NCI-H187 (cell line): ENCODE data around the gene LAMC2.

Source experiments
- DNase-seq, 2 experiments: peaks; one replicate each; lab custom pipeline; 2025; lab: John Stamatoyannopoulos, UW

Gene LAMC2

GRCh38 chr1:183168308-183168707 is 17.8 kb upstream of the LAMC2 start:
- DNase-seq = no peak

- DNase-seq = no peak
Observed at GRCh38 chr1:183173828-183174227, 12.2 kb upstream of the LAMC2 start.

GRCh38 chr1:183175631-183176030 is 10.4 kb upstream of the LAMC2 start:
- DNase-seq = no peak

GRCh38 chr1:183178545-183178944 is 7.5 kb upstream of the LAMC2 start:
- DNase-seq = no peak

GRCh38 chr1:183179033-183179432 is 7.0 kb upstream of the LAMC2 start:
- no peak for DNase-seq

- no peak for DNase-seq
Observed at GRCh38 chr1:183180218-183180617, 5.8 kb upstream of the LAMC2 start.

- DNase-seq = no peak
Observed at GRCh38 chr1:183180634-183181056, 5.4 kb upstream of the LAMC2 start.

GRCh38 chr1:183186841-183187240 is 777 bp downstream of the LAMC2 start:
- DNase-seq = no peak

GRCh38 chr1:183188240-183188639 is 2.2 kb downstream of the LAMC2 start:
- DNase-seq = no peak

GRCh38 chr1:183191833-183192232 is 5.8 kb downstream of the LAMC2 start:
- DNase-seq = no peak

GRCh38 chr1:183193963-183194525 is 8.0 kb downstream of the LAMC2 start:
- DNase-seq = no peak

- DNase-seq = no peak
Observed at GRCh38 chr1:183194527-183195141, 8.6 kb downstream of the LAMC2 start.

GRCh38 chr1:183195142-183195574 is 9.1 kb downstream of the LAMC2 start:
- DNase-seq = no peak

GRCh38 chr1:183197762-183198161 is 11.7 kb downstream of the LAMC2 start:
- no peak for DNase-seq

GRCh38 chr1:183198463-183198862 is 12.4 kb downstream of the LAMC2 start:
- DNase-seq = no peak

- DNase-seq = no peak
Observed at GRCh38 chr1:183199304-183199703, 13.2 kb downstream of the LAMC2 start.

- no peak for DNase-seq
Observed at GRCh38 chr1:183200451-183200850, 14.4 kb downstream of the LAMC2 start.

GRCh38 chr1:183203094-183203493 is 17.0 kb downstream of the LAMC2 start:
- DNase-seq = no peak

- DNase-seq = no peak
Observed at GRCh38 chr1:183205196-183205781, 19.2 kb downstream of the LAMC2 start.

GRCh38 chr1:183206538-183207122 is 20.6 kb downstream of the LAMC2 start:
- no peak for DNase-seq

- DNase-seq = no peak
Observed at GRCh38 chr1:183209533-183210158, 23.6 kb downstream of the LAMC2 start.

GRCh38 chr1:183210681-183211080 is 24.6 kb downstream of the LAMC2 start:
- DNase-seq = no peak

- DNase-seq = no peak
Observed at GRCh38 chr1:183212870-183213269, 26.8 kb downstream of the LAMC2 start.
